Loucy (cell line): ENCODE measurements around the gene WBP2.

Experiments
- CTCF ChIP-seq: fragments of 200-600 bp; sonication (generic); conservative IDR thresholded peaks from 2 replicates; pipeline ENCODE4 v1.5.1; 2014; ENCODE audit warnings: mild to moderate bottlenecking, antibody characterized with exemption, low read length
- EZH2phosphoT487 ChIP-seq: fragments of 200-600 bp; IDR thresholded peaks from 2 replicates; pipeline ENCODE4 v1.6.1; 2018; ENCODE audit warnings: antibody characterized with exemption, mild to moderate bottlenecking, moderate library complexity, borderline replicate concordance

- TF ChIP-seq CTCF, result no peak
- TF ChIP-seq EZH2phosphoT487, result no peak
Measured at GRCh38 chr17:75842411-75842810, 12.7 kb downstream of the WBP2 start.
